K562 (cell line): ENCODE data around the gene ITPR3. TPM values are rescaled to one million over a fixed set of nuclear protein-coding genes. Genes with fewer than 3 reads are reported as not detected.

ENCODE experiments used
- BRF1 ChIP-seq: IDR thresholded peaks from 3 replicates; pipeline ENCODE4 v1.6.1; 2011; ENCODE audit warnings: borderline replicate concordance, mild to moderate bottlenecking; ENCODE audit not compliant: insufficient read length; ENCODE audit errors: extremely low read depth
- EGR1 ChIP-seq: fragments of 450-650 bp; conservative IDR thresholded peaks from 2 replicates; pipeline ENCODE4 v1.6.1; 2017; ENCODE audit warnings: mild to moderate bottlenecking
- ETV5 ChIP-seq: sonication (generic); formaldehyde crosslinking; IDR thresholded peaks from 2 replicates; pipeline ENCODE4 v1.4.0; 2020; ENCODE audit warnings: low read depth, mild to moderate bottlenecking, missing genetic modification reagents
- ETV6 ChIP-seq, 3 experiments: fragments of 150-350 bp in 1 of 3; sonication (generic) in 1 of 3; formaldehyde crosslinking in 1 of 3; IDR thresholded peaks; 2 replicates each; pipeline versions ENCODE4 v1.6.1 to v1.8.0; 2014 to 2022; ENCODE audit warnings: borderline replicate concordance in 2 of 3, low read depth in 2 of 3, antibody characterized with exemption in 1 of 3, low read length in 1 of 3, mild to moderate bottlenecking in 1 of 3, missing genetic modification reagents in 1 of 3
- HSF4 ChIP-seq: fragments of 250-450 bp; sonication (Bioruptor Pico); IDR thresholded peaks from 2 replicates; pipeline ENCODE4 v2.1.2; 2022; ENCODE audit warnings: mild to moderate bottlenecking, moderate library complexity, borderline replicate concordance
- NR2F6 ChIP-seq: fragments of 450-650 bp; formaldehyde crosslinking; IDR thresholded peaks from 2 replicates; pipeline ENCODE4 v1.4.0; 2020; ENCODE audit warnings: mild to moderate bottlenecking
- RCOR1 ChIP-seq, 2 experiments: IDR thresholded peaks; 2 replicates each; pipeline ENCODE4 v1.6.1; 2012; ENCODE audit warnings: low read depth in 2 of 2, low read length in 2 of 2, borderline replicate concordance in 1 of 2, improper control_type of control experiment in 1 of 2
- SMARCA5 ChIP-seq: fragments of 450-650 bp; IDR thresholded peaks from 2 replicates; pipeline ENCODE4 v1.6.1; 2016
- SOX6 ChIP-seq: fragments of 450-650 bp; IDR thresholded peaks from 2 replicates; pipeline ENCODE4 v1.6.1; 2014; ENCODE audit warnings: mild to moderate bottlenecking
- ZBTB17 ChIP-seq: fragments of 450-650 bp; formaldehyde crosslinking; IDR thresholded peaks from 2 replicates; pipeline ENCODE4 v1.4.0; 2020; ENCODE audit warnings: mild to moderate bottlenecking
- ZC3H4 ChIP-seq: sonication (generic); formaldehyde crosslinking; IDR thresholded peaks from 2 replicates; pipeline ENCODE4 v1.9.0; 2021; ENCODE audit warnings: missing genetic modification reagents, borderline replicate concordance
- ZNF12 ChIP-seq: sonication (generic); formaldehyde crosslinking; IDR thresholded peaks from 2 replicates; pipeline ENCODE4 v1.4.0; 2020; ENCODE audit warnings: mild to moderate bottlenecking, missing genetic modification reagents
- ZNF766 ChIP-seq: fragments of 200-800 bp; sonication (Bioruptor generic); conservative IDR thresholded peaks from 2 replicates; pipeline ENCODE4 v1.6.1; 2016; ENCODE audit warnings: missing genetic modification characterization, missing compliant biosample characterization
- polyA plus RNA-seq, 8 experiments: library from polyadenylated mRNA; depleted of rRNA in 4 of 8; stranded (reverse) in 5 of 8; unstranded in 3 of 8; fragments of >200 nt; fragmentation: Nextera tagmentation in 2 of 8; fragmentation: Illumina TruSeq in 1 of 8; extraction: Ambion mirVana in 2 of 8; extraction: Trizol in 1 of 8; gene quantifications; 2 replicates each; pipeline versions ENCODE4 v1.2.1 to v1.2.3, GENCODE V29; 2011 to 2014; ENCODE audit warnings: inconsistent platforms in 1 of 8, missing spikeins in 1 of 8
- total RNA-seq, 7 experiments: library from RNA; depleted of rRNA in 6 of 7; stranded (reverse); fragments of >200 nt in 6 of 7; fragmentation: Illumina TruSeq in 2 of 7; extraction: Trizol in 2 of 7; gene quantifications; 2 replicates each; pipeline versions ENCODE4 v1.2.1 to v1.2.3, GENCODE V29; 2011 to 2021; ENCODE audit warnings: low replicate concordance in 1 of 7
- TF ChIP-seq, protein P1 (sequence below): fragments of 250-450 bp; sonication (Bioruptor Pico); IDR thresholded peaks from 2 replicates; pipeline ENCODE4 v1.6.1; 2021; ENCODE audit warnings: mild to moderate bottlenecking
- TF ChIP-seq, protein P2 (sequence below): IDR thresholded peaks from 3 replicates; pipeline ENCODE4 v1.6.1; 2011; ENCODE audit warnings: borderline replicate concordance, mild to moderate bottlenecking; ENCODE audit not compliant: insufficient read length, insufficient read depth
- TF ChIP-seq, protein P3 (sequence below): fragments of 250-450 bp; sonication (Bioruptor Pico); IDR thresholded peaks from 2 replicates; pipeline ENCODE4 v1.4.0; 2020; ENCODE audit warnings: mild to moderate bottlenecking, moderate library complexity
- TF ChIP-seq, protein P4 (sequence below): fragments of 150-350 bp; IDR thresholded peaks from 2 replicates; pipeline ENCODE4 v1.6.1; 2014; ENCODE audit warnings: low read depth, mild to moderate bottlenecking, low read length, borderline replicate concordance

The ITPR3 gene
- total and polyA plus RNA-seq, 9 of the 15 experiments (the other 6 are each of a cell fraction or from before 2014, with no cell fraction given) = 0.39 to 35.7 (median 13.2) TPM

DNA sequence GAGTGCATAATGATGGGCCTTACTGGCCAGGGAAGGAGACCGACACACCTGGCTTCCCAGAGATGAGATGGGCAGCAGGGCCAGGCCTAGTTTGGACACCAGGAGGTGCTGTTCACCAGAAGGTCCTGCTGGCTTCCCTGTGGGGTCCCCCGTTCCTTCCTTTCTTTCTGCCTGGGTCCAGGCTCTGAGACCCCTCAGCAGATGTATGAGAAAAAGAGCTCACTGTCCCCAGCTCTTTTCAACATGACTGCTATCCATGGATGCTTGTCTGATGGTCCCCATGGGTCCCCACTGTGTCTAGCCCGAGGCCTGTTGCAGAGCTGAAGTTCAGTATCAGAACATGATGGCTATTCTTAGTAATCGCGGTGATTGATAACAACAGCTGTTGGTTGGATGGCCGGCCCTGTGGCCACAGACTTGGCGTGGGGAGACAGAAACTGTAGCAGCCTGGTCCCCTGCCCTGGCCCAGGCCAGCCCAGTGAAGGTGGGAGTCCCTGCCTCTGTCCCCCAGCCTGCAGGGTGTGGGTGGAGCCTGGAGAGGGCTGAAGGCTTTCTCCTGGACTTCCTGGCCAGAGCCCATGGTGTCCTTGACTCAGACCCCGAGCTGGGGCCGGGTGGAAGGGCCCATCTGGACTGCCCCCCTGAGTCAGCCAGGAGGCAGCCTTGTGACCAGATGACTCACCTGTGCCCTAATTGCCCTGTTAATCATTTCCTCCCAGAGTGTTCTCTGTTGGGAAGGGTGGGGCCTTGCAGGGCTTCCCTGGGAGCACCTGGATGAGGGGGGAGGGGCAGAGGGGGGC lies 31.2 kb upstream of the ITPR3 start (continued):
- peak; percentile 72 for TF ChIP-seq EGR1
- TF ChIP-seq NR2F6 (CRISPR knock-in tag) = no peak
- no peak; the same call in 1 of the 2 replicates for TF ChIP-seq SOX6
- TF ChIP-seq, protein P1, sequence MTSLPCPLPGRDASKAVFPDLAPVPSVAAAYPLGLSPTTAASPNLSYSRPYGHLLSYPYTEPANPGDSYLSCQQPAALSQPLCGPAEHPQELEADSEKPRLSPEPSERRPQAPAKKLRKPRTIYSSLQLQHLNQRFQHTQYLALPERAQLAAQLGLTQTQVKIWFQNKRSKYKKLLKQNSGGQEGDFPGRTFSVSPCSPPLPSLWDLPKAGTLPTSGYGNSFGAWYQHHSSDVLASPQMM (CRISPR knock-in tag) = no peak
- TF ChIP-seq SMARCA5 = no peak
- TF ChIP-seq ZNF12 (CRISPR knock-in tag) = 0 out of 2 replicates have a peak, but pooled peaks have one; percentile 9
- TF ChIP-seq, protein P2, sequence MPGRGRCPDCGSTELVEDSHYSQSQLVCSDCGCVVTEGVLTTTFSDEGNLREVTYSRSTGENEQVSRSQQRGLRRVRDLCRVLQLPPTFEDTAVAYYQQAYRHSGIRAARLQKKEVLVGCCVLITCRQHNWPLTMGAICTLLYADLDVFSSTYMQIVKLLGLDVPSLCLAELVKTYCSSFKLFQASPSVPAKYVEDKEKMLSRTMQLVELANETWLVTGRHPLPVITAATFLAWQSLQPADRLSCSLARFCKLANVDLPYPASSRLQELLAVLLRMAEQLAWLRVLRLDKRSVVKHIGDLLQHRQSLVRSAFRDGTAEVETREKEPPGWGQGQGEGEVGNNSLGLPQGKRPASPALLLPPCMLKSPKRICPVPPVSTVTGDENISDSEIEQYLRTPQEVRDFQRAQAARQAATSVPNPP = no peak
- 0 out of 4 replicates have a peak, but pooled peaks of 1 of the 2 experiments have one; percentile 19 for TF ChIP-seq RCOR1 (IDR thresholded peaks at IDR 0.05; ENCODE audit: borderline replicate concordance in 1 of 2, low read depth in 2 of 2, low read length in 2 of 2)
- TF ChIP-seq ETV6 (IDR thresholded peaks at IDR 0.05; ENCODE audit: borderline replicate concordance in 1 of 2, low read depth in 2 of 2, low read length in 1 of 2) = no peak
- no peak for TF ChIP-seq ETV6 (CRISPR knock-in tag; IDR thresholded peaks at IDR 0.05; ENCODE audit: borderline replicate concordance)
- no peak for TF ChIP-seq BRF1
- no peak for TF ChIP-seq ZBTB17 (CRISPR knock-in tag)
- TF ChIP-seq, protein P3, sequence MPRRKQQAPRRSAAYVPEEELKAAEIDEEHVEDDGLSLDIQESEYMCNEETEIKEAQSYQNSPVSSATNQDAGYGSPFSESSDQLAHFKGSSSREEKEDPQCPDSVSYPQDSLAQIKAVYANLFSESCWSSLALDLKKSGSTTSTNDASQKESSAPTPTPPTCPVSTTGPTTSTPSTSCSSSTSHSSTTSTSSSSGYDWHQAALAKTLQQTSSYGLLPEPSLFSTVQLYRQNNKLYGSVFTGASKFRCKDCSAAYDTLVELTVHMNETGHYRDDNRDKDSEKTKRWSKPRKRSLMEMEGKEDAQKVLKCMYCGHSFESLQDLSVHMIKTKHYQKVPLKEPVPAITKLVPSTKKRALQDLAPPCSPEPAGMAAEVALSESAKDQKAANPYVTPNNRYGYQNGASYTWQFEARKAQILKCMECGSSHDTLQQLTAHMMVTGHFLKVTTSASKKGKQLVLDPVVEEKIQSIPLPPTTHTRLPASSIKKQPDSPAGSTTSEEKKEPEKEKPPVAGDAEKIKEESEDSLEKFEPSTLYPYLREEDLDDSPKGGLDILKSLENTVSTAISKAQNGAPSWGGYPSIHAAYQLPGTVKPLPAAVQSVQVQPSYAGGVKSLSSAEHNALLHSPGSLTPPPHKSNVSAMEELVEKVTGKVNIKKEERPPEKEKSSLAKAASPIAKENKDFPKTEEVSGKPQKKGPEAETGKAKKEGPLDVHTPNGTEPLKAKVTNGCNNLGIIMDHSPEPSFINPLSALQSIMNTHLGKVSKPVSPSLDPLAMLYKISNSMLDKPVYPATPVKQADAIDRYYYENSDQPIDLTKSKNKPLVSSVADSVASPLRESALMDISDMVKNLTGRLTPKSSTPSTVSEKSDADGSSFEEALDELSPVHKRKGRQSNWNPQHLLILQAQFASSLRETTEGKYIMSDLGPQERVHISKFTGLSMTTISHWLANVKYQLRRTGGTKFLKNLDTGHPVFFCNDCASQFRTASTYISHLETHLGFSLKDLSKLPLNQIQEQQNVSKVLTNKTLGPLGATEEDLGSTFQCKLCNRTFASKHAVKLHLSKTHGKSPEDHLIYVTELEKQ = no peak
- TF ChIP-seq, protein P4, sequence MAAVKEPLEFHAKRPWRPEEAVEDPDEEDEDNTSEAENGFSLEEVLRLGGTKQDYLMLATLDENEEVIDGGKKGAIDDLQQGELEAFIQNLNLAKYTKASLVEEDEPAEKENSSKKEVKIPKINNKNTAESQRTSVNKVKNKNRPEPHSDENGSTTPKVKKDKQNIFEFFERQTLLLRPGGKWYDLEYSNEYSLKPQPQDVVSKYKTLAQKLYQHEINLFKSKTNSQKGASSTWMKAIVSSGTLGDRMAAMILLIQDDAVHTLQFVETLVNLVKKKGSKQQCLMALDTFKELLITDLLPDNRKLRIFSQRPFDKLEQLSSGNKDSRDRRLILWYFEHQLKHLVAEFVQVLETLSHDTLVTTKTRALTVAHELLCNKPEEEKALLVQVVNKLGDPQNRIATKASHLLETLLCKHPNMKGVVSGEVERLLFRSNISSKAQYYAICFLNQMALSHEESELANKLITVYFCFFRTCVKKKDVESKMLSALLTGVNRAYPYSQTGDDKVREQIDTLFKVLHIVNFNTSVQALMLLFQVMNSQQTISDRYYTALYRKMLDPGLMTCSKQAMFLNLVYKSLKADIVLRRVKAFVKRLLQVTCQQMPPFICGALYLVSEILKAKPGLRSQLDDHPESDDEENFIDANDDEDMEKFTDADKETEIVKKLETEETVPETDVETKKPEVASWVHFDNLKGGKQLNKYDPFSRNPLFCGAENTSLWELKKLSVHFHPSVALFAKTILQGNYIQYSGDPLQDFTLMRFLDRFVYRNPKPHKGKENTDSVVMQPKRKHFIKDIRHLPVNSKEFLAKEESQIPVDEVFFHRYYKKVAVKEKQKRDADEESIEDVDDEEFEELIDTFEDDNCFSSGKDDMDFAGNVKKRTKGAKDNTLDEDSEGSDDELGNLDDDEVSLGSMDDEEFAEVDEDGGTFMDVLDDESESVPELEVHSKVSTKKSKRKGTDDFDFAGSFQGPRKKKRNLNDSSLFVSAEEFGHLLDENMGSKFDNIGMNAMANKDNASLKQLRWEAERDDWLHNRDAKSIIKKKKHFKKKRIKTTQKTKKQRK = no peak
- TF ChIP-seq ZNF766 (CRISPR knock-in tag) = no peak
- TF ChIP-seq ETV5 (CRISPR knock-in tag) = no peak
- no peak for TF ChIP-seq ZC3H4
- no peak for TF ChIP-seq HSF4 (CRISPR knock-in tag)
